BLaER1 (cell line): ENCODE results near the gene SAA4.

Experiments used
- H3K27ac ChIP-seq: shearing (Covaris generic); formaldehyde crosslinking; 2 replicates; pipeline ENCODE4 v1.8.1; 2022
- H3K27me3 ChIP-seq: shearing (Covaris generic); formaldehyde crosslinking; 2 replicates; pipeline ENCODE4 v1.8.1; 2022
- H3K36me3 ChIP-seq: shearing (Covaris generic); formaldehyde crosslinking; 2 replicates; pipeline ENCODE4 v1.8.1; 2022
- H3K4me1 ChIP-seq: shearing (Covaris generic); formaldehyde crosslinking; 2 replicates; pipeline ENCODE4 v1.8.1; 2022
- H3K4me2 ChIP-seq: shearing (Covaris generic); formaldehyde crosslinking; 2 replicates; pipeline ENCODE4 v1.8.1; 2022
- H3K4me3 ChIP-seq: shearing (Covaris generic); formaldehyde crosslinking; 2 replicates; pipeline ENCODE4 v1.8.1; 2022
- H3K9ac ChIP-seq: shearing (Covaris generic); formaldehyde crosslinking; 2 replicates; pipeline ENCODE4 v1.8.1; 2022
- H3K9me3 ChIP-seq: shearing (Covaris generic); formaldehyde crosslinking; 2 replicates; pipeline ENCODE4 v1.8.1; 2022
- H4K20me1 ChIP-seq: shearing (Covaris generic); formaldehyde crosslinking; 2 replicates; pipeline ENCODE4 v1.8.1; 2022
- Cebpa-rat ChIP-seq: shearing (Covaris generic); IDR thresholded peaks from 2 replicates; pipeline ENCODE4 v1.8.1; 2022

SAA4 gene

DNA sequence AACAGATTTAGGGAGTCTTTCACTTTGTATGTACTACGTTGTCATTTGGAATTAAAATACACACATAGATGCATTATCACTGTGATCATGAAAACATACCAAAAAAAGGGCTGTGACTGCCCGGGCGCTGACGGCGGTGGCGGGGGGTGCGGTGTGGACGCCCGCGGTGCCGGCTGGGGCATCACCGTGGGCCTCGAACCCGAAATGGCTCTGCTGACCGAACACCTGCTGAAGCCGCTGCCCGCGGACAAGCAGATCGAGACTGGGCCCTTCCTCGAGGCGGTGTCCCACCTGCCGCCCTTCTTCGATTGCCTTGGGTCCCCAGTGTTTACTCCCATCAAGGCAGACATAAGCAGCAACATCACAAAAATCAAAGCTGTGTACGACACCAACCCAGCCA is 47.8 kb downstream of the SAA4 start:
- Histone ChIP-seq H3K27ac (no peak overlapping the region), H3K36me3 (no peaks in the 10 kb centered on the region), H3K9me3 (no peaks in the 10 kb centered on the region), H3K27me3 (no peaks in the 10 kb centered on the region), H4K20me1 (no peaks in the 10 kb centered on the region), H3K4me3 (no peak overlapping the region), H3K9ac (no peak overlapping the region), H3K4me1 (no peaks in the 10 kb centered on the region), H3K4me2 (no peak overlapping the region)
- no peak for TF ChIP-seq Cebpa-rat
